Endothelial cell (in vitro differentiated cells): ENCODE results near the gene IFT172. TPM values are rescaled to one million over a fixed set of nuclear protein-coding genes. Genes with fewer than 3 reads are reported as not detected.
A peak's percentile ranks its signal among the peaks of the same experiment; 100 is the strongest.

ENCODE experiments used
- DNase-seq: peaks from one replicate; pipeline ENCODE4 v3.0.0; 2021; ENCODE audit warnings: low spot score
- H3K27ac Mint-ChIP-seq: one replicate; pipeline ENCODE4 v1.8.0; 2021; ENCODE audit warnings: mixed read lengths, inconsistent platforms; ENCODE audit not compliant: unreplicated experiment
- H3K27me3 Mint-ChIP-seq: one replicate; pipeline ENCODE4 v1.8.0; 2021; ENCODE audit warnings: mild to moderate bottlenecking, moderate library complexity, mixed read lengths, inconsistent platforms; ENCODE audit not compliant: unreplicated experiment
- H3K36me3 Mint-ChIP-seq: one replicate; pipeline ENCODE4 v1.8.0; 2021; ENCODE audit warnings: mild to moderate bottlenecking, low read depth, mixed read lengths, inconsistent platforms; ENCODE audit not compliant: unreplicated experiment
- H3K4me1 Mint-ChIP-seq: one replicate; pipeline ENCODE4 v1.8.0; 2021; ENCODE audit warnings: mild to moderate bottlenecking, mixed read lengths, inconsistent platforms; ENCODE audit not compliant: unreplicated experiment
- H3K4me3 Mint-ChIP-seq: one replicate; pipeline ENCODE4 v1.8.0; 2021; ENCODE audit warnings: mild to moderate bottlenecking, mixed read lengths, inconsistent platforms; ENCODE audit not compliant: unreplicated experiment
- H3K9me3 Mint-ChIP-seq: one replicate; pipeline ENCODE4 v1.8.0; 2021; ENCODE audit warnings: mixed read lengths, inconsistent platforms; ENCODE audit not compliant: unreplicated experiment
- total RNA-seq: library from RNA; stranded (reverse); fragmentation: NEBNext Ultra II Directional; extraction: Animal tissue kit (Norgen Biotek cat#: 25700); gene quantifications from one replicate; pipeline ENCODE4 v1.2.1, GENCODE V29; 2021; ENCODE audit not compliant: unreplicated experiment
- TF ChIP-seq, protein P1 (sequence below): fragments of 200-600 bp; sonication (generic); IDR thresholded peaks from one replicate; pipeline ENCODE4 v1.5.0; 2021; ENCODE audit warnings: antibody characterized with exemption; ENCODE audit not compliant: unreplicated experiment

IFT172 gene
- total RNA-seq, 1 donor from 2014 or later: 32.2 TPM

DNA sequence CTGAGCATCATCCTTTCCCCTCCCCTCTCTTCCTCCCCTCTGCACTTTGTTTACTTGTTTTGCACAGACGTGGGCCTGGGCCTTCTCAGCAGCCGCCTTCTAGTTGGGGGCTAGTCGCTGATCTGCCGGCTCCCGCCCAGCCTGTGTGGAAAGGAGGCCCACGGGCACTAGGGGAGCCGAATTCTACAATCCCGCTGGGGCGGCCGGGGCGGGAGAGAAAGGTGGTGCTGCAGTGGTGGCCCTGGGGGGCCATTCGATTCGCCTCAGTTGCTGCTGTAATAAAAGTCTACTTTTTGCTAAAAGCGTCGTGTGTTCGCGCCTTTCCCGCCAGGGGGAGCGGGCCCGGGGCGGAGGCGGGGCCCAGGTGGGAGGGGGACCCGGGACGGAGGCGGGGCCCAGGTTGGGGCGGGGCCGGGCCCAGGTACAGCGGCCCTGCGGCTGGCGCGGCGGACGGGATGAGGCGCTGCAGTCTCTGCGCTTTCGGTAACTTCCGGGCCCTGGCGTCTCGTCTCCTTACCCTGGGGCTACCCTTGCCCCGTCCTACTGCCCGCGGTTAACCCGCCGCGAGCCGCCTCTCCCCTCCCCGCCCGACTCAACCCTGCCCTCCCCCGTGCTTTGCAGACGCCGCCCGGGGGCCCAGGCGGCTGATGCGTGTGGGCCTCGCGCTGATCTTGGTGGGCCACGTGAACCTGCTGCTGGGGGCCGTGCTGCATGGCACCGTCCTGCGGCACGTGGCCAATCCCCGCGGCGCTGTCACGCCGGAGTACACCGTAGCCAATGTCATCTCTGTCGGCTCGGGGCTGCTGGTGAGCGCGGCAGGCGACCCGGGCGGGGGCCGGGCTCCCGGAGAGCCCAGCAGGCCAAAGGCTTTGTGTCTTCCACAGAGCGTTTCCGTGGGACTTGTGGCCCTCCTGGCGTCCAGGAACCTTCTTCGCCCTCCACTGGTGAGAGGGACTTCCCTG is 47.3 kb downstream of the IFT172 start, which contains the start of gene KRTCAP3:
KRTCAP3 (plus strand) TSS at position 424 of the 962 bp plus-strand sequence; CDS start at position 456, 32 bp downstream.
- Mint-ChIP-seq H3K4me1 (peaks cover 17% of the 10 kb centered on the region), H3K9me3 (no peaks in the 10 kb centered on the region), H3K27ac (no peak within 1 kb of the TSS), H3K4me3 (peak within 1 kb of the TSS; percentile 60), H3K36me3 (peaks cover 39% of the 10 kb centered on the region), H3K27me3 (peaks cover 6% of the 10 kb centered on the region)
- DNase-seq: peak; percentile 52
- TF ChIP-seq, protein P1, sequence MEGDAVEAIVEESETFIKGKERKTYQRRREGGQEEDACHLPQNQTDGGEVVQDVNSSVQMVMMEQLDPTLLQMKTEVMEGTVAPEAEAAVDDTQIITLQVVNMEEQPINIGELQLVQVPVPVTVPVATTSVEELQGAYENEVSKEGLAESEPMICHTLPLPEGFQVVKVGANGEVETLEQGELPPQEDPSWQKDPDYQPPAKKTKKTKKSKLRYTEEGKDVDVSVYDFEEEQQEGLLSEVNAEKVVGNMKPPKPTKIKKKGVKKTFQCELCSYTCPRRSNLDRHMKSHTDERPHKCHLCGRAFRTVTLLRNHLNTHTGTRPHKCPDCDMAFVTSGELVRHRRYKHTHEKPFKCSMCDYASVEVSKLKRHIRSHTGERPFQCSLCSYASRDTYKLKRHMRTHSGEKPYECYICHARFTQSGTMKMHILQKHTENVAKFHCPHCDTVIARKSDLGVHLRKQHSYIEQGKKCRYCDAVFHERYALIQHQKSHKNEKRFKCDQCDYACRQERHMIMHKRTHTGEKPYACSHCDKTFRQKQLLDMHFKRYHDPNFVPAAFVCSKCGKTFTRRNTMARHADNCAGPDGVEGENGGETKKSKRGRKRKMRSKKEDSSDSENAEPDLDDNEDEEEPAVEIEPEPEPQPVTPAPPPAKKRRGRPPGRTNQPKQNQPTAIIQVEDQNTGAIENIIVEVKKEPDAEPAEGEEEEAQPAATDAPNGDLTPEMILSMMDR: peak; percentile 52

DNA sequence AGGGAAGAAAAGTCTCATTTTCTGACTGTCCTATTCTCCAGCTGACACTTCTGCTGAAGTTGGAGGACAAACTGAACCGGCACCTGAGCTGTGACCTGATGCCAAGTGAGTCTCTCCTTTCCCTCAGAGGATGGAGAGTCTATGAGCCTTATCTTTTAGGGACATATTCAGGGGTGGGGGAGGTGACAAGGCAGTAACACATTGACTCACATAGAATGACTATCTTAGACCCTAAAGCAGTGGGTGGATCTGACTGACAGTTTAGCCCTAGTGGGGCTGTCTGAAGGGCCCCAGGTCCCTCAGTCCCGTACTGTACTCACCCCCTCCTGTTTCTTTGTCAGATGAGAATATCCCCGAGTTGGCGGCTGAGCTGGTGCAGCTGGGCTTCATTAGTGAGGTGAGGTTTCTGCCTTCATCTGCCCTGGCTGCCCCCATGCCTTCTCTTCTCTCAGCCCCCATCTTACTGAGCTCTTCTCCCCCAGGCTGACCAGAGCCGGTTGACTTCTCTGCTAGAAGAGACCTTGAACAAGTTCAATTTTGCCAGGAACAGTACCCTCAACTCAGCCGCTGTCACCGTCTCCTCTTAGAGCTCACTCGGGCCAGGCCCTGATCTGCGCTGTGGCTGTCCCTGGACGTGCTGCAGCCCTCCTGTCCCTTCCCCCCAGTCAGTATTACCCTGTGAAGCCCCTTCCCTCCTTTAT is 48.2 kb downstream of the IFT172 start:
- Mint-ChIP-seq H3K27me3 (peaks cover 6% of the 10 kb centered on the region), H3K9me3 (no peaks in the 10 kb centered on the region), H3K4me3 (peak overlapping the region; percentile 60), H3K36me3 (peaks cover 38% of the 10 kb centered on the region), H3K27ac (no peak overlapping the region), H3K4me1 (peaks cover 17% of the 10 kb centered on the region)
- DNase-seq: no peak
- TF ChIP-seq, protein P1: no peak

DNA sequence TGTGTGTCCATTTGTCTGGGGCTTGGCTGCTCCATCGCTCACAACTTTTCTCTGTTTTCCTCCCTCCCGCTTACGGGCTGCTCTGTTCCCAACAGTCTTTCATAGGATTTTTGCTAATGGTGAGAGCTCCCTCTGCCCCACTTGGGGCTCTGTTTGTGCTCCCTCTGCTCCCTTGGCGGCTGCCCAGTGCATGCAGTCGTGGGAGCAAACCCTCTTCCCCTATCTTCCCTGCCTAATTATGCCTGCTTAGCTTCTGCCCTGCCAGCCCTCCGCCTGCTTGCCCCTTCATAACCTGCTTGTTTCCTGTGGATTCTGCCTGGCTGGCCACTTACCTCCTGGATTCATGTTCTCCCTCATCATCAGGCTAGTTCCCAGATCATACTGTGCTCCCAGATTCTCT is 53.9 kb downstream of the IFT172 start:
- no peak for DNase-seq
- TF ChIP-seq, protein P1: no peak
- no peaks in the 10 kb centered on the region for H3K9me3 Mint-ChIP-seq
- peaks cover 52% of the 10 kb centered on the region for H3K36me3 Mint-ChIP-seq
- no peaks in the 10 kb centered on the region for H3K4me1 Mint-ChIP-seq
- peak overlapping the region; percentile 3 for H3K4me3 Mint-ChIP-seq
- H3K27me3 Mint-ChIP-seq: peaks cover 2% of the 10 kb centered on the region
- H3K27ac Mint-ChIP-seq: no peak overlapping the region

DNA sequence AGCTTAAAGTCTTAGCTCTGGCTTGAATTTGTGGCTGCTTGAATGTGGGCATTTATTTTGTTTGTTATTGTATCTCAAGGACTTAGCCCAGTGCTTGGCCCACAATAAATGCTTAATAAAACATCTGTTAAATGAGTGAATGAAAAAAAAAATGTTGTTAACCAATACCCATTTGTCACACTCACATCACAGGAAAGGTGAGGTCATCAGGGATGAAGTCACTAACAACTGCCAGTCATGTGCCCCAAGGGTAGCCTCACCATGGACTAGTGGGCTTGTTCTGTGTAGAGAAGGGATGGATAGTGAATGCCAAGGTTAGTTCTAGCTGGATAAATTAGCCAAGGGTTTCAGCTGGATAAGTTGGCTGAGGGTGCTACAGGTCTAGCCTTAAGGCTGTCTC is 58.1 kb downstream of the IFT172 start:
- no peak for DNase-seq
- Mint-ChIP-seq H3K4me1 (peaks cover 18% of the 10 kb centered on the region), H3K27ac (peak overlapping the region; percentile 34), H3K36me3 (peaks cover 33% of the 10 kb centered on the region), H3K27me3 (peaks cover 1% of the 10 kb centered on the region), H3K4me3 (no peak overlapping the region), H3K9me3 (no peaks in the 10 kb centered on the region)
- TF ChIP-seq, protein P1: no peak
